Activated CD4-positive, alpha-beta T cell treated with anti-CD3 and anti-CD28 coated beads, Interleukin-2, amount 10 ng/mL, durations not matched to agents 24 days and 14 days (primary cell): ENCODE measurements around the gene KRTAP8-1. TPM values are rescaled to one million over a fixed set of nuclear protein-coding genes. Genes with fewer than 3 reads are reported as not detected.

Experiments
- total RNA-seq: library from RNA; stranded (reverse); gene quantifications from 2 replicates; pipeline ENCODE4 v1.2.3, GENCODE V29; 2022

KRTAP8-1 gene
- total RNA-seq, 1 donor from 2014 or later = not detected

Other genes starting within 250 kb of the KRTAP8-1 start
- gene KRTAP22-2, start 222.9 kb downstream of the KRTAP8-1 start, total RNA-seq = not detected in 2 replicates
- gene KRTAP6-3, start 220.8 kb downstream of the KRTAP8-1 start, total RNA-seq = not detected in 2 replicates
- not detected in 2 replicates for gene KRTAP6-2, start 214.4 kb downstream of the KRTAP8-1 start, total RNA-seq
- not detected in 2 replicates for gene KRTAP22-1, start 212.2 kb downstream of the KRTAP8-1 start, total RNA-seq
- gene KRTAP6-1, start 199.3 kb downstream of the KRTAP8-1 start, total RNA-seq = not detected in 2 replicates
- not detected in 2 replicates for gene KRTAP20-1, start 196.8 kb downstream of the KRTAP8-1 start, total RNA-seq
- gene KRTAP20-4, start 192.6 kb downstream of the KRTAP8-1 start, total RNA-seq = not detected in 2 replicates
- not detected in 2 replicates for gene KRTAP20-2, start 178.1 kb downstream of the KRTAP8-1 start, total RNA-seq
- not detected in 2 replicates for gene KRTAP20-3, start 170.4 kb downstream of the KRTAP8-1 start, total RNA-seq
- not detected in 2 replicates for gene KRTAP21-3, start 94.5 kb downstream of the KRTAP8-1 start, total RNA-seq
- not detected in 2 replicates for gene KRTAP21-2, start 66.0 kb downstream of the KRTAP8-1 start, total RNA-seq
- not detected in 2 replicates for gene KRTAP21-1, start 57.8 kb downstream of the KRTAP8-1 start, total RNA-seq
- gene KRTAP7-1, start 16.5 kb upstream of the KRTAP8-1 start, total RNA-seq = not detected in 2 replicates
- not detected in 2 replicates for gene KRTAP11-1, start 68.3 kb upstream of the KRTAP8-1 start, total RNA-seq
- not detected in 2 replicates for gene KRTAP19-8, start 225.2 kb upstream of the KRTAP8-1 start, total RNA-seq